Panc1 (cell line): ENCODE data around the gene DHRS13. TPM values are rescaled to one million over a fixed set of nuclear protein-coding genes. Genes with fewer than 3 reads are reported as not detected.
A peak's percentile ranks its signal among the peaks of the same experiment; 100 is the strongest.

Experiments
- ATAC-seq: fragments of 200-7000 bp; cut with Tn5 transposase; 2 replicates; pipeline ENCODE4 v1.9.1; 2020; ENCODE audit warnings: mild to moderate bottlenecking, moderate library complexity
- BruUV-seq: library from RNA; stranded (reverse); fragments of 400-500 nt; replicated peaks from 2 replicates; lab custom pipeline; 2021; lab: Mats Ljungman, UMichigan
- CTCF ChIA-PET: fragments of 300-600 bp; sonication (Branson Sonifier 250); formaldehyde crosslinking; loops from one replicate; lab custom pipeline; 2022; ENCODE audit warnings: antibody characterized with exemption; lab: Charles Lee
- POLR2A ChIA-PET: fragments of 300-600 bp; sonication (Branson Sonifier 250); formaldehyde crosslinking; loops from one replicate; lab custom pipeline; 2022; ENCODE audit warnings: antibody characterized with exemption; lab: Charles Lee
- DNase-seq: peaks from one replicate; pipeline ENCODE4 v3.0.0-alpha.2; 2010; ENCODE audit warnings: low read depth, low spot score
- H3K27ac ChIP-seq: 2 replicates; pipeline ENCODE4 v1.5.1; 2011; ENCODE audit warnings: mild to moderate bottlenecking, low read length, inconsistent platforms
- H3K27me3 ChIP-seq: fragments of 200-500 bp; sonication (Bioruptor generic); 2 replicates; pipeline ENCODE4 v1.6.0; 2014; ENCODE audit warnings: low read length, inconsistent platforms; ENCODE audit not compliant: control insufficient read depth, insufficient read depth
- H3K36me3 ChIP-seq: fragments of 200-500 bp; sonication (Bioruptor generic); 2 replicates; pipeline ENCODE4 v1.5.1; 2014; ENCODE audit warnings: inconsistent platforms, mild to moderate bottlenecking, low read length, moderate library complexity; ENCODE audit not compliant: control insufficient read depth, insufficient read depth
- H3K4me1 ChIP-seq: 2 replicates; pipeline ENCODE4 v1.5.1; 2011; ENCODE audit warnings: inconsistent platforms, mild to moderate bottlenecking, low read length, moderate library complexity; ENCODE audit not compliant: control insufficient read depth, insufficient read depth
- H3K4me3 ChIP-seq, 2 experiments: 2 replicates each; pipeline ENCODE4 v1.5.1; 2011 to 2012; ENCODE audit warnings: low read depth in 2 of 2, low read length in 2 of 2, mild to moderate bottlenecking in 2 of 2, inconsistent platforms in 1 of 2, moderate library complexity in 1 of 2
- H3K9me3 ChIP-seq: fragments of 200-500 bp; sonication (Bioruptor generic); 2 replicates; pipeline ENCODE4 v1.5.1; 2014; ENCODE audit warnings: low read depth, mild to moderate bottlenecking, inconsistent platforms, low read length, moderate library complexity; ENCODE audit not compliant: control insufficient read depth, insufficient read depth
- CTCF ChIP-seq: fragments of 450-650 bp; IDR thresholded peaks from 2 replicates; pipeline ENCODE4 v1.5.1; 2017; ENCODE audit warnings: mild to moderate bottlenecking
- POLR2AphosphoS5 ChIP-seq: IDR thresholded peaks from 2 replicates; pipeline ENCODE4 v1.6.1; 2012; ENCODE audit warnings: mild to moderate bottlenecking, low read depth, low read length, moderate library complexity
- SIN3A ChIP-seq: IDR thresholded peaks from 2 replicates; pipeline ENCODE4 v1.6.1; 2012; ENCODE audit warnings: low read depth, mild to moderate bottlenecking, low read length, moderate library complexity, borderline replicate concordance; ENCODE audit not compliant: insufficient read depth
- TCF7L2 ChIP-seq: IDR thresholded peaks from 2 replicates; pipeline ENCODE4 v1.6.1; 2011; ENCODE audit warnings: mild to moderate bottlenecking, low read depth, low read length, inconsistent platforms
- in situ Hi-C: cut with HindIII; loops from 2 replicates; pipeline ENCODE4 v1.10.0; 2016; ENCODE audit warnings: low sequenced_read_pairs, low pct_unique_long_range_greater_than_20kb
- intact Hi-C: fragments of 100-400 bp; cut with micrococcal nuclease; formaldehyde crosslinking; loops from one replicate; pipeline ENCODE4 v1.10.0; 2022; ENCODE audit not compliant: unreplicated experiment
- total RNA-seq: library from RNA; stranded (reverse); gene quantifications from one replicate; pipeline ENCODE4 v1.2.1, GENCODE V29; 2021; ENCODE audit not compliant: unreplicated experiment
- TF ChIP-seq, protein P1 (sequence below), 2 experiments: IDR thresholded peaks; 2 replicates each; pipeline ENCODE4 v1.6.1; 2011 to 2012; ENCODE audit warnings: low read depth in 2 of 2, control low read depth in 1 of 2, low read length in 1 of 2, mild to moderate bottlenecking in 1 of 2, moderate library complexity in 1 of 2; ENCODE audit not compliant: insufficient read depth in 1 of 2

Gene DHRS13
- total RNA-seq, 1 experiment from 2014 or later, result 5.2 TPM

DNA sequence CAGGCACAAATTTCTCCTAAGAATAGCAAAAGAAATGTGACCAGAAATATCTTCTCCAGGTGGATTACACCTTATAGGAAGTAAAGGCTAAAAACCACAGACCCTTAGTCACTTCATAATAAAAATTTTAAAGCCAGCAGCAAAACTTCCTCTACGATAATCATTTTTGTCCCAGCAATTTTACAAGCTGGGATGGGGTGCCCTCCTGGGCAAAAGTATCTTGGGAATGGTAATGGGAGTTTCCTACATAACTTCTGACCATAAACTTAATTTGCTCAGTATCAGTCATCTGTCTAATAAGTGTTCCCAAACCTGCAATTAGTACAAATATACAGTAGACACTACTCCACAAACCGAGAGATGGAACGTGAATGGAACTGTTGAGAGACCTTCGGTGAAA lies 45.5 kb upstream of the DHRS13 start:
- in situ Hi-C loops, result no loop called here
- intact Hi-C loops, result no loop called here
- peaks cover 8% of the 10 kb centered on the region for H3K36me3 ChIP-seq
- POLR2A ChIA-PET, result no interaction called here
- H3K4me3 ChIP-seq, result peak overlapping the region; percentile 80 to 86
- no peak for DNase-seq
- no peaks in the 10 kb centered on the region for H3K9me3 ChIP-seq
- BruUV-seq, result no TSS peak
- no peaks in the 10 kb centered on the region for H3K27me3 ChIP-seq
- CTCF ChIA-PET, result interaction anchor here (1.0 kb wide), 1 partner anchor 39 kb away, joined by 3 read pairs; no protein-coding TSS in a partner anchor
- peak overlapping the region; percentile 93 for H3K27ac ChIP-seq
- peaks cover 47% of the 10 kb centered on the region for H3K4me1 ChIP-seq
- ATAC-seq, result no peak
- no peak for TF ChIP-seq CTCF
- TF ChIP-seq POLR2AphosphoS5, result no peak
- no peak for TF ChIP-seq SIN3A
- no peak for TF ChIP-seq TCF7L2
- TF ChIP-seq, protein P1, sequence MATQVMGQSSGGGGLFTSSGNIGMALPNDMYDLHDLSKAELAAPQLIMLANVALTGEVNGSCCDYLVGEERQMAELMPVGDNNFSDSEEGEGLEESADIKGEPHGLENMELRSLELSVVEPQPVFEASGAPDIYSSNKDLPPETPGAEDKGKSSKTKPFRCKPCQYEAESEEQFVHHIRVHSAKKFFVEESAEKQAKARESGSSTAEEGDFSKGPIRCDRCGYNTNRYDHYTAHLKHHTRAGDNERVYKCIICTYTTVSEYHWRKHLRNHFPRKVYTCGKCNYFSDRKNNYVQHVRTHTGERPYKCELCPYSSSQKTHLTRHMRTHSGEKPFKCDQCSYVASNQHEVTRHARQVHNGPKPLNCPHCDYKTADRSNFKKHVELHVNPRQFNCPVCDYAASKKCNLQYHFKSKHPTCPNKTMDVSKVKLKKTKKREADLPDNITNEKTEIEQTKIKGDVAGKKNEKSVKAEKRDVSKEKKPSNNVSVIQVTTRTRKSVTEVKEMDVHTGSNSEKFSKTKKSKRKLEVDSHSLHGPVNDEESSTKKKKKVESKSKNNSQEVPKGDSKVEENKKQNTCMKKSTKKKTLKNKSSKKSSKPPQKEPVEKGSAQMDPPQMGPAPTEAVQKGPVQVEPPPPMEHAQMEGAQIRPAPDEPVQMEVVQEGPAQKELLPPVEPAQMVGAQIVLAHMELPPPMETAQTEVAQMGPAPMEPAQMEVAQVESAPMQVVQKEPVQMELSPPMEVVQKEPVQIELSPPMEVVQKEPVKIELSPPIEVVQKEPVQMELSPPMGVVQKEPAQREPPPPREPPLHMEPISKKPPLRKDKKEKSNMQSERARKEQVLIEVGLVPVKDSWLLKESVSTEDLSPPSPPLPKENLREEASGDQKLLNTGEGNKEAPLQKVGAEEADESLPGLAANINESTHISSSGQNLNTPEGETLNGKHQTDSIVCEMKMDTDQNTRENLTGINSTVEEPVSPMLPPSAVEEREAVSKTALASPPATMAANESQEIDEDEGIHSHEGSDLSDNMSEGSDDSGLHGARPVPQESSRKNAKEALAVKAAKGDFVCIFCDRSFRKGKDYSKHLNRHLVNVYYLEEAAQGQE (IDR thresholded peaks at IDR 0.05; ENCODE audit: insufficient read depth in 1 of 2, low read depth in 2 of 2, low read length in 1 of 2), result no peak

DNA sequence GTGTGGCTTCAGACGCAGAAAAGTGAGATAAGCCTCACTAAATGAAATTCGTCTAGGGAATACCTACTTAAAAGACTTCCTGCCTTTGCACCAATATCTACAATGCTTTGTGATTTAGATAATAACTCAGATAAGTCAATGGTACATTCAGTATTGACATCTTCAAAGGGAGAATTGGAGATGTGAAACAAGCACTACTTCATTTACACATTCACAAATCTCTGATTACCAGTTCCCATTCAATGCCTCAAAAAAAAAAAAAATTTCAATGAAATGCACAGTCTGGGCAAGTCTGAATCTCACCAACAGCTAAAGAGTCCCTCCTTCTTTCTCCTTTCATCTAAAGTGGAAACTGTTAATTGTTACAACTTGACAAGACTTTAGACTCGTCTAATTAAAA lies 44.8 kb upstream of the DHRS13 start:
- peaks cover 8% of the 10 kb centered on the region for H3K36me3 ChIP-seq
- in situ Hi-C loops (no loop called here), intact Hi-C loops (no loop called here)
- no peaks in the 10 kb centered on the region for H3K9me3 ChIP-seq
- POLR2A ChIA-PET, result no interaction called here
- no peaks in the 10 kb centered on the region for H3K27me3 ChIP-seq
- peak overlapping the region; percentile 93 for H3K27ac ChIP-seq
- DNase-seq (no peak), ATAC-seq (no peak)
- CTCF ChIA-PET, result interaction anchor here (0.5 kb wide), 1 partner anchor 220 kb away, joined by 4 read pairs; no protein-coding TSS in a partner anchor
- BruUV-seq, result no TSS peak
- TF ChIP-seq TCF7L2 (no peak), SIN3A (no peak), POLR2AphosphoS5 (no peak)
- peak overlapping the region in 1 of 2 experiments; percentile 86; a peak in 1 of 4 replicates for H3K4me3 ChIP-seq
- peaks cover 42% of the 10 kb centered on the region for H3K4me1 ChIP-seq

- no peaks in the 10 kb centered on the region for H3K27me3 ChIP-seq
- H3K4me1 ChIP-seq, result peaks cover 42% of the 10 kb centered on the region
- peak overlapping the region; percentile 29; the same call in 1 of the 2 replicates for H3K27ac ChIP-seq
- in situ Hi-C loops (no loop called here), intact Hi-C loops (no loop called here)
- BruUV-seq, result TSS peak; percentile 28
- H3K4me3 ChIP-seq, result no peak overlapping the region
- no peaks in the 10 kb centered on the region for H3K9me3 ChIP-seq
- TF ChIP-seq, protein P1 (IDR thresholded peaks at IDR 0.05; ENCODE audit: insufficient read depth in 1 of 2, low read depth in 2 of 2, low read length in 1 of 2), result no peak
- TF ChIP-seq TCF7L2, result no peak
- TF ChIP-seq SIN3A, result no peak
- no peak for TF ChIP-seq POLR2AphosphoS5
- TF ChIP-seq CTCF, result no peak
- POLR2A ChIA-PET, result no interaction called here
- CTCF ChIA-PET, result no interaction called here
- H3K36me3 ChIP-seq, result peaks cover 8% of the 10 kb centered on the region
- DNase-seq (no peak), ATAC-seq (no peak)
Observed at GRCh38 chr17:28946239-28946638, 43.4 kb upstream of the DHRS13 start.
